Measurements from ENCODE around the gene NADK.
A peak's percentile ranks its signal among the peaks of the same experiment; 100 is the strongest.

The NADK gene

GRCh38 chr1:1777950-1778662, at the start of gene NADK:
NADK (minus strand) TSS chr1:1778470; CDS start chr1:1765406, 13,064 bp downstream.
- peak; percentile 72 for DNase-seq

- DNase-seq = no peak
These were observed 49.0 kb upstream of the NADK start for GRCh38 chr1:1827089-1827848.

GRCh38 chr1:1826356-1827088, 48.3 kb upstream of the NADK start:
- DNase-seq = no peak

- DNase-seq = no peak
These were observed 46.9 kb upstream of the NADK start for GRCh38 chr1:1825217-1825616.

GRCh38 chr1:1819762-1820161, 41.5 kb upstream of the NADK start:
- DNase-seq = no peak

DNA sequence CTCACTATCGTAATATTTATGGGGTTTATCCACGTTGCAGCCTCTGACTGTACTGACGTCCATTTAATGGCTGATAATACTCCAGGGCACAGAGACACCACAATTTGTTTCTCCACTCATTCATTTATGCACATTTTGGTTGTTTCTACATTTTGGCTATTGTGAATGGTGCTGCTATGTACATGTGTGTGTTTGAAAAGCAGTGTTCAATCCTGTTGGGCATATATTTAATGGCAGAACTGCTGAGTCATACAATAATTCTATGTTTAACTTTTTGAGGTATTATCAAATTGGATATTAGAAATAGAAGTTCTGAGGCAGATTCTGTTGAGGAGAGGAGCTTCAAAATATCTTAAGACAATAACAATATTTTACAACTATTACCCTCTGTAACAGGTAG, 39.0 kb upstream of the NADK start:
- DNase-seq = no peak

GRCh38 chr1:1815606-1816281, 37.5 kb upstream of the NADK start:
- DNase-seq = no peak

- no peak for DNase-seq
These were observed 31.2 kb upstream of the NADK start for GRCh38 chr1:1809489-1809888.

DNA sequence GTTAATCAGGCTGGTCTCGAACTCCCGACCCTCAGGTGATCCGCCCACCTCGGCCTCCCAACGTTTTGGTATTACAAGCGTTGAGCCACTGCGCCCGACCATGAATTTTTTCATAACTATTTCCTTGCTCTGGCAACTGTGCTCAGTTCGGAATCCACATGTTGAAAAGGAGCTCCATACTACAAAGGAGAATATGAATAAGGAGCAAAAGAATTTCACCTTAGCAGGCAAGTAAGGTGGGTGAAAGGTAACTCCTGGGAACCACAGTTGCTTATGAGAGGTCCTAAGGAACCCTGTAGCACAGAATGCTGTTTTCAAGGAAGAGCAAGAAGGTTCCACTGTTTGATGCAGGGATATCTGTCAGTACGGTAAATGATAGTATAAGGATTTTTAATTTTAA, 29.9 kb upstream of the NADK start:
- no peak for DNase-seq

- no peak for DNase-seq
These were observed 28.6 kb upstream of the NADK start for GRCh38 chr1:1806890-1807289.

GRCh38 chr1:1804301-1804700, 26.0 kb upstream of the NADK start:
- DNase-seq = no peak

- DNase-seq = no peak
These were observed 24.6 kb upstream of the NADK start for GRCh38 chr1:1802871-1803270.

DNA sequence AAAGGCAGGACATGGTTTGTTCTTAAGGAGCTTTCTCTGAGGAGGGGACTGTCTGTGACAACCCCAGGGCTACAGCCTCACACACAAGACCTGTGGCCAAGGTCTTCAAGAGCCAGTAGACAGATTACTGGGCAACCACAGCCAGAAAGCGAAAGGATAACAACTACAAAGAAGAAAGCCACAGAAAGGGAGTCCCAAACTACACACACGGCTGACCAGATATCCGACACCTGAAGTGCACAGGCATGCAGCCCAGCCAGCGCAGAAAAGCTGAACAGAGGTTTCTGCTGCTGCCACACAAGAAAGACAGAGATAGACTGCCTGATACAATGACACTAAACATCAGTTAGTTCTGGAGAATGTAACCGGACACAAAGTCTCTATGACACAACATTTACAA, 21.4 kb upstream of the NADK start:
- no peak for DNase-seq

DNA sequence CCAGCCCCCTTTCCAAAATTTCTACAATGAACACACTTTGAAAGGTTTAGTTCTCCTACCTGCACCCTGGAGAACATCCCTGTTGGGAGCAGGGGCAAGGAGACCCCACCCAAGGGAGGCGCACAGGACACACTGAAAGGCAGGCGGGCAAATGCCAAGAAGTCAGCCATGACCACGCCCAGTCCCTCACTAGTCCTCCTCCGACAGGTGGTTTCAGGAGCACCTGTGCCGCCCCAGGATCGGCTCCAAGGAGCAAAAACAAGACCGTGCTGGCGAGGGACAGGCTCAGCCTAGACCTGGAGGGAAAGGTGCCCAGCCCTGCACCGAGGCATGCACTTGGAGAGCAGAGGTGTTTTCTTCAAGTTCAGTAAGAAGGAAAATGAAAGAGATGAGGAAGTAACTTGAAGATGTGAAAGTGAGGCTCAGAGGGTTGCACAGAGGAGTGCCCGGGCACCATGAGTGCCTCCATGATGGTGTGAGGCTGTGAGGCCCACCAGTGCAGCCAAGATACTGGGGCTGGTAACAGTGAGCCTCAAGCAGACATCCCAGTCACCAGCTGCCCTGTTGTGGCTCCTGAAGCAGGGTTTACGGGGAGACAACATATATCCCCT, 19.6 kb upstream of the NADK start:
- no peak for DNase-seq

- DNase-seq = no peak
These were observed 18.2 kb upstream of the NADK start for GRCh38 chr1:1796466-1796865.

DNA sequence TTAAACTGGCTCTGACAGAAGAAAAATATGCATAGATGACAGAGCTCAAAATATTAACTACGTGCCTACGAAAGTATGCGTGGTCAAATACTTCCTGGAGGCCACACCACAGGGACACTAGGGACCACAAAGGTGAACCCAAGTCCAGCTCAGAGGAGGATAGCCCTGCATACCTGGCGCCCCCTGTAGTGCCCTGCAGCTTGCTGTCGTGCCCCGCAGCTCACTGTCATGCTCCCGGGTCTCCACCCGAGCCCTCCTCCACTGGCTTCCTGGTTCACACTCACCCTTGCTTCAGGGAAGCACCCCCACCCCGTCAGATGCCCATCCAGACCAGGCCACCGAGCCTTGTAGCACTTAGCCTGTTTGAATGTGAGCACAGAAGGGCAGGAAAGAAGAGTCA, 16.7 kb upstream of the NADK start:
- DNase-seq = no peak

- DNase-seq = no peak
These were observed 15.4 kb upstream of the NADK start for GRCh38 chr1:1793481-1794244.

- no peak for DNase-seq
These were observed 10.6 kb upstream of the NADK start for GRCh38 chr1:1788646-1789431.

GRCh38 chr1:1788136-1788535, 9.9 kb upstream of the NADK start:
- no peak for DNase-seq

GRCh38 chr1:1786836-1787605, 8.8 kb upstream of the NADK start:
- no peak for DNase-seq
